ENCODE results near the gene NPM1.

Gene NPM1

GRCh38 chr5:171387345-171387969 is at the start of gene NPM1:
TSS of gene NPM1 (plus strand) at chr5:171387849. CDS start at chr5:171387949, 100 bp downstream.
- TF ChIP-seq, protein P1, sequence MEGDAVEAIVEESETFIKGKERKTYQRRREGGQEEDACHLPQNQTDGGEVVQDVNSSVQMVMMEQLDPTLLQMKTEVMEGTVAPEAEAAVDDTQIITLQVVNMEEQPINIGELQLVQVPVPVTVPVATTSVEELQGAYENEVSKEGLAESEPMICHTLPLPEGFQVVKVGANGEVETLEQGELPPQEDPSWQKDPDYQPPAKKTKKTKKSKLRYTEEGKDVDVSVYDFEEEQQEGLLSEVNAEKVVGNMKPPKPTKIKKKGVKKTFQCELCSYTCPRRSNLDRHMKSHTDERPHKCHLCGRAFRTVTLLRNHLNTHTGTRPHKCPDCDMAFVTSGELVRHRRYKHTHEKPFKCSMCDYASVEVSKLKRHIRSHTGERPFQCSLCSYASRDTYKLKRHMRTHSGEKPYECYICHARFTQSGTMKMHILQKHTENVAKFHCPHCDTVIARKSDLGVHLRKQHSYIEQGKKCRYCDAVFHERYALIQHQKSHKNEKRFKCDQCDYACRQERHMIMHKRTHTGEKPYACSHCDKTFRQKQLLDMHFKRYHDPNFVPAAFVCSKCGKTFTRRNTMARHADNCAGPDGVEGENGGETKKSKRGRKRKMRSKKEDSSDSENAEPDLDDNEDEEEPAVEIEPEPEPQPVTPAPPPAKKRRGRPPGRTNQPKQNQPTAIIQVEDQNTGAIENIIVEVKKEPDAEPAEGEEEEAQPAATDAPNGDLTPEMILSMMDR (IDR thresholded peaks at IDR 0.05; ENCODE audit: borderline replicate concordance, control extremely low read depth, extremely low read depth, insufficient read depth, missing control alignments) = no peak
- in situ Hi-C loops (cut with MboI; ENCODE audit: low sequenced_read_pairs, unreplicated experiment) = no loop called here
- DNase-seq (ENCODE audit: low spot score) = peak; percentile 100

- in situ Hi-C loops (cut with MboI; ENCODE audit: low sequenced_read_pairs, unreplicated experiment) = loop anchor here (25.0 kb wide), 1 partner anchor 603 kb away; no protein-coding TSS in a partner anchor
- DNase-seq (ENCODE audit: low spot score) = no peak
These were observed 47.6 kb upstream of the NPM1 start for GRCh38 chr5:171340042-171340441.

GRCh38 chr5:171340491-171340890 is 47.2 kb upstream of the NPM1 start:
- TF ChIP-seq, protein P1 (IDR thresholded peaks at IDR 0.05; ENCODE audit: borderline replicate concordance, control extremely low read depth, extremely low read depth, insufficient read depth, missing control alignments) = no peak
- no peak for DNase-seq (ENCODE audit: low spot score)
- in situ Hi-C loops (cut with MboI; ENCODE audit: low sequenced_read_pairs, unreplicated experiment) = loop anchor here (25.0 kb wide), 1 partner anchor 603 kb away; no protein-coding TSS in a partner anchor

More at GRCh38 chr5:171340042-171340441, 47.6 kb upstream of the NPM1 start:
- TF ChIP-seq, protein P1 (IDR thresholded peaks at IDR 0.05; ENCODE audit: borderline replicate concordance, control extremely low read depth, extremely low read depth, insufficient read depth, missing control alignments) = no peak

- TF ChIP-seq, protein P1 (IDR thresholded peaks at IDR 0.05; ENCODE audit: borderline replicate concordance, control extremely low read depth, extremely low read depth, insufficient read depth, missing control alignments) = peak; percentile 52
- peak; percentile 67 for DNase-seq (ENCODE audit: low spot score)
- in situ Hi-C loops (cut with MboI; ENCODE audit: low sequenced_read_pairs, unreplicated experiment) = loop anchor here (25.0 kb wide), 1 partner anchor 605 kb away; no protein-coding TSS in a partner anchor
These were observed 45.1 kb upstream of the NPM1 start for GRCh38 chr5:171342362-171343111.

- in situ Hi-C loops (cut with MboI; ENCODE audit: low sequenced_read_pairs, unreplicated experiment) = loop anchor here (25.0 kb wide), 1 partner anchor 608 kb away; no protein-coding TSS in a partner anchor
- TF ChIP-seq, protein P1 (IDR thresholded peaks at IDR 0.05; ENCODE audit: borderline replicate concordance, control extremely low read depth, extremely low read depth, insufficient read depth, missing control alignments) = no peak
- no peak for DNase-seq (ENCODE audit: low spot score)
These were observed 42.6 kb upstream of the NPM1 start for GRCh38 chr5:171344936-171345608.

DNA sequence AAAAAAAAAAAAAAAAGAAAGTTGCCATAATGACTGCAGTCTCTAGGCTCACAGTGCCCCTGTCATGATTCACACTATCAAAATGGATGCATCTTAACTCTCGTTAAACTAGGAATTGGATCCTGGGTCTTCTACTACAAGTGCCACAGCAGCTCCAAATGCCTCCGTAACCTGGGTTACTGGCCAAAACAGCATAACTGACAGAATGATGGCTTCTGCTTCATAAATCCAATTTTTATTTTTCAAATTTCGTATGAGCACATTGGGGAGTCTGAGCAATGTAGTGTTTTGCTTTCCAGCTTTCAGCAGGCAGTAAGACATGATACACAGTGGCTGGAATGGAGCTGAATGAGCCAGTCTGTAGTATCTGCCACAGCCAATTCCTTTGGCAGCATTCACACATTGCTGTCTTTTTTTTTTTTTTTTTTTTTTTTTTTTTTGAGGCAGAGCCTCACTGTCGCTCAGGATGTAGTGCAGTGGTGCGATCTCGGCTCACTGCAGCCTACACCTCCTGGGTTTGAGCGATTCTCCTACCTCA is 36.0 kb upstream of the NPM1 start:
- TF ChIP-seq, protein P1 (IDR thresholded peaks at IDR 0.05; ENCODE audit: borderline replicate concordance, control extremely low read depth, extremely low read depth, insufficient read depth, missing control alignments) = no peak
- no peak for DNase-seq (ENCODE audit: low spot score)
- in situ Hi-C loops (cut with MboI; ENCODE audit: low sequenced_read_pairs, unreplicated experiment) = no loop called here

Measured in GM13976 (cell line).